KG1 (cell line): ENCODE results near the gene RABAC1.
A peak's percentile ranks its signal among the peaks of the same experiment; 100 is the strongest.
"Not testable (repeated sequence)": the region's sequence is repeated elsewhere in the genome, so short reads cannot be mapped to it uniquely, and the experiment has no call there.

Experiments used
- DNase-seq: peaks from one replicate; lab custom pipeline; 2025; lab: John Stamatoyannopoulos, UW

RABAC1 gene, protein sequence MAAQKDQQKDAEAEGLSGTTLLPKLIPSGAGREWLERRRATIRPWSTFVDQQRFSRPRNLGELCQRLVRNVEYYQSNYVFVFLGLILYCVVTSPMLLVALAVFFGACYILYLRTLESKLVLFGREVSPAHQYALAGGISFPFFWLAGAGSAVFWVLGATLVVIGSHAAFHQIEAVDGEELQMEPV

DNA sequence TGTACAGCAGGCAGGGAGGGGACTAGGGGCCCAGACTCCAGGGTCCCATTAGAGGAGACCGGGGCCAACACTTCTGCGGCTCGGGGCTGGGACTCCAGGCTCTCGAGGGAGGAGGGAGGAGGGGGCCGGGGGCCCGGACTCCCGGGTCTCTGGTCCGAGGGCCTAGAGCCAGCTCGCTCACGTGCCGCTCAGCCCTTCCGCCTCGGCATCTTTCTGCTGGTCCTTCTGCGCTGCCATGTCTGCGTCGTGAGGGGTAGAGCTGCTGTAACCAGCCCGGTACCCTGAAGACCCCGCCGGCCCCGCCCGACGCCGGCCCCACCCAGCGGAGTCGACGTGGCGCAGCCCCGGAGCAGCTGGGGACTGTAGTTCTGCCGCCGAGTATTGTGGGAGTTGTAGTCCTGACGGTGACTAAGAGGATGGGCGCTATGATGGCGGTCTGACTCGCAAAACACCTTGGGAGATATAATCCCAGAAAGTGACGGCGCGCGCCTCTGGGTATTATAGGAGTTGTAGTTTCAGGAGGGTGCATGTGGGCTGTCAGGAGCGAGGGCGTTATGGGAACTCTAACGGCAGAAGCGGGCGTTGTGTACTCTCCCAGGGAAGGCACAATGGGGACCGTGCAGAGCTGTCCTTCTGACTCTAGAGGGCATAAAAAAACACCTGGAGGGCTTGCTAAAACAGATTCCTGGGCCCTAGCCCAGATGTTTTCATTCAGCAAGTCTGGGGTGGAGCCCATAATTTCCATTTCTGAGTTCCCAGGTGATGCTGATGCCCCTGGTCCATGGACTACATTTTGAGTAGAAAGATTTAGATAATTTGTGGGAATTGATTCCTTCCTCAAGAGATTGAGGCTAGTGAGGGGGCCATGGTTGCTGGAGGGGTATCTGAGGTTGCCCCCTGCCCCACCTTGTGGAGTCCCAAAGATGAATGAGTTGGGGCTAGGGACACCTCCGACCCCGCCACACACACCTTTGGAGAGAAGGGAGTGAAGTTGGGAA lies at the start of gene RABAC1:
Gene RABAC1, minus strand, starts transcription at position 266 of the 998 bp plus-strand sequence. Its CDS starts 29 bp downstream, at position 237.
- peak; percentile 71 for DNase-seq

DNA sequence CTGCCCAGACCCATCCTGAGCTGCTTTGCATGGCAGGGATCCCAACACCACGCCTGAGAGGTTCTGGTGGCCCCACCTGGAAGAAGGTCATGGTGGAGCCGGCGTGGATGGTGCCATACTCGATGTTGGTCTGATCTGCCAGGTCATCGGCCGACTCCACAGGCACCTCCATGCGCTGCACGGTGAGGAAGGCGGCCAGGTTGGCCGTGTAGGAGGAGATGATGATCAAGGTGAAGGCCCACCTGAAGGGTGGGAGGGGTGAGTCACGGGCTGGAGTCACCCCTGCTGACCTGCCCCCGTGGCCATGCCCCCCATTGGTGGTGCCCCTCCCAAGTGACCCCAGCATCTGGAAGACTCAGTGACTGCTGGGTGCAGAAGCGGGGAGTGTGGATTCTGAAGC lies 47.4 kb upstream of the RABAC1 start:
- no peak for DNase-seq

DNA sequence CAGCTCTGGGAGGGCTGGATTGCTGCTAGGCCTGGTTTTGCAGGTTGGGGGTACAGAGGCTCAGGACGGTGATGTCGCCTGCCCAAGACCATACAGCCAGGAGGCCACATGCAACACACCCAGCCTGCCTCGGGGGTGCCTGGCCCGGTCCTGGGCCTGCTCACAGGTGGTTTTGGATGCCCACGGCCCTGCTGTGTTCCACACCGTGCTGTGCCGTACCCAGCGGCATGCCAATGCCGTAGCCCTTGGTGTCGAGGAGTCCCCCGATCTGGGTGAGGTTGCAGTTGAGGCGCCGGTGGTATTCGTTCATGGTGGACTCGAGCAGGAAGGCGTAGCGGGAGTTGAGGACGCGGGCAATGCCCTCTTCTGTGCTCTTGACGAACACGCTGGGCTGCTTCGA lies 46.4 kb upstream of the RABAC1 start:
- no peak for DNase-seq

DNA sequence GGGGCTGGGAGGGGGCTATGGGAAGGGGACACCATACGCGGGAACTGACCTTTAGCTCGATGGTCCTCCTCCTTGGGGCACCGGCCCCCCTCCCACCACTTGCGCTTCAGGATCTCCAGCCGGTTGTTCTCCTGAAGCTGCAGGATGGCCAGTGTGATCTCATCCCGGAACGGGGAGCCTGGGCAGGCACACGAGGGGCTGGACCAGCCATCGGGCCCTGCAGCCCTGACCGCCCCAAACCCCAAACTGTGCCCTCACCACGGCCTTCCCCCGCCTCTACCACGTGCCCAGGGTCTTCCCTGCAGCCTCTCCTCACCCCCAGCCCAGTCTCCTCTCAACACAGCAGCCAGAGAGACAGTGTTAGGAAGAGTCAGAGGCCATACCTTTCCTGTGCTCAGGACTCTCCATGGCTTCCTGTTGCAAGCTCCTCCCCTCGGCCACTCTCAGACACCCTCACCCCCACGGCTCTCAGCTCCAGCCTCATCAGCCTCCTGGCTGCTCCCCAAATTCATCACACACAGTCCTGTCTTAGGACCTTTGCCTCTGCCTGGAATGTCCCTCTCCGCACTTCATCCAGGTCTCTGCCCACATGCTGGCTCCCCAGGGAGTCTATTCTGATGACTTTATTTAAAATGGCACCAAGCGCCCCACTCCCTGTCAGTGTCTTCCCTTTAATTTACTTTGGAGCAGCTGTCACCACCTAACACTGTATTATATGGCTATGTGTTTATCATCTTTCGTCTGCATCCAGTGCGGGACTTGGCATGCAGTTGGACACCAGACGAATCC lies 44.6 kb upstream of the RABAC1 start:
- no peak for DNase-seq

DNA sequence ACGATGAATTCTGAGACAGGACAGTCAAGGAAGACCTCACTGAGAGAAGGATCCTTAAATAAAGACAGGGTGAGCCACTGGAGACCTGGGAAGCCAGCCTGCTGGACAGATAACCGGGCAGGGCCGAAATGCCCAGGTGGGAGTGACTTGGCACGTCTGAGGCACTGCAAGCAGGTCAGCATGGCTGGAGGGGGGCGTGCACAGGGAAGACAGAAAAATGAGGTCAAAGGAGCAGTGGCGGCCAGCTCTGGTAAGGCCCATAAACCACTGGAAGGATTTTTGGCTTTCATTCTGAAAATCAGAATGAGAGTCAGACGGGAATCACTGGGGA lies 40.7 kb upstream of the RABAC1 start:
- DNase-seq = no peak

DNA sequence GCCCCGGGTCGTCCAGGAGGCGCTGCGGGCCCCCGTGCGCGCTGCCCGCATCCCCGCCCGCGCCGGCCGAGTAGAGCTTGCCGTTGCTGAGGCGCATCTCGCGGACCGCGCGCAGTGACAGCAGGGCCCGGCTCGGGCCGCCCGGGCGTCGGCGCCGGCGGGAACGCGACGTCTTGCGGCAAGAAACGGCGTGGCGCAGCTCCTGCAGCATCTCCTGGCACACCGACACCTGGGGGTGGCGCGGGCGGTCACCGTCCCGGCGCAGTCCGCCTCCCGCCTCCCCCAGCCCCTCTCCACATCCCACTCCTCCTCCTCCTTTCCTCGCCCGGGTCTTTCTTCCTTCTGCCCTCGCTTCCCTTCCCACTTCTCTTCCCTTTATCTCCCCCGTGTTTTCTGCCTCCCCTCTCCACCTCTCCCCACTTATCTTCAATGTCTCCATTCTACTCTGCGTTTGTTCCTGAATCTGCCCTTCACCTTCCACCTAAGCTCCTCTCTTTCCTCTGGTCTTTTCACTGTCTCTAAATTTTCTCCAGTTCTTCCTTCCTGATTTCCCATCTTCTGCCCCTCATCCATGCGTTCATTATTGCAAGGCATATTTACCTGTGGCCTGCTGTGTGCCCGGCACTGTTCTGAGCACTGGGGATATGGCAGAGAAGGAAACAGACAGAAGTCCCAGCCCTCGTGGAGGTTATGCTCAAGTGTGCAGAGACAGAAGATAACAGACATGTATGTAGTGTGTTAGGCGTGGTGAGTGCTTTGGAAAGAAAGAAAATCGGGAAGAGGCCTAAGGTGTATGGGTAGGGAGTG lies 40.2 kb upstream of the RABAC1 start:
- DNase-seq = no peak

DNA sequence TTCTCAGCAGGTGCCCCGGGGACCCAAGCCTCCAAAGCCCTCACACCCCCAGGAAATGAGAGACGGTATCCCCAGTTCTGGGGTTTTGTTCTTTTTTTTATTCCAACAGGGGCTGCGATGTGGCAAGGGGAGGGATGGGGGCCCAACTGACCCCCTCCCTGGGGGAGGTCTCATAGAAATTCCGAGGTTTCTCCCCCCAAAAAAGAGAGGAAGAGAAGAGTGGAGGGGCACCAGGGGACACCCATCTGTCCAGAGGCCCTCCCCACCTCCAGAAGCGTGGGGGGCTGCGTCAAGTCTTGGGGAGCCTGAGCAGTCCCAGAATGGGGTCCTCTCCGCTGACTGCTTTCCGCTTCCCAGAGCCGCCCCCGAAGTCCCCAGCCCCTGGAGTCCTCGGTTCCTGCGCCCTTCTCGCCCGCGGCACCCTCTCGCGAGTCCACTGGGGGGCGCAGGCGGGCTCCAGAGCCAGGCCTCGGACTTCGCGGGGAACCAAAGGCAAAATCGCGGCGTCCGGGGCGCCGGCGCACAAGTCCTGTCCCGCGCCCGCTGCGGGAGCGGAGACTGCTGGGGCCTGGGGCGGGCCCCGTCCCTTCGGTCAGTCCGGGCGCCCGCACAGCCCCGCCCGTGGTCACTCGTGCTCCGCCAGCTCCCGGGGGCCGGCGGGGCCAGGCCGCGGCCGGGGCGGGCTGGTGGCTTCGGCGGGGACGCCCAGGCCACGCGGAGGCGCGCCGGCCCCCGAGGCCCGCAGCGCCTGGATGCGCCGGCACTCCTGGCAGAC lies 39.3 kb upstream of the RABAC1 start:
- DNase-seq = no peak

DNA sequence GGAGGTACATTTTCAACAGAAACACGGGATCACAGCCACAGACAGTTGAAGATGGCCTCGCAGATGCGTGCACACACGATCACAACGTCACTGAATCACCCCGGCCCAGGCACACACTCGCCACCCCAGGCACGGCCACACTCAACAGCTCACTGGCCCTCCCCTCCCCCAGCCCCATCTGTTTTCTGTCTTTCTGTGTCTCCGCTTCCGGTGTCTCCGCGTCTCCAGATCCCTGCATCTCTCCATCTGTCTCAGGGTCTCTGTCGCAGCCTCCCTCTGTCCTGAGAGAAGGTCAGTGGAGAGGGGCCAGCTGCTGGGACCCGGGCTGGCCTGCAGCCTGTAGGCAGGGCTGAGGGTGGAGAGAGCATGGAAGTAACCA lies 38.7 kb upstream of the RABAC1 start:
- no peak for DNase-seq

DNA sequence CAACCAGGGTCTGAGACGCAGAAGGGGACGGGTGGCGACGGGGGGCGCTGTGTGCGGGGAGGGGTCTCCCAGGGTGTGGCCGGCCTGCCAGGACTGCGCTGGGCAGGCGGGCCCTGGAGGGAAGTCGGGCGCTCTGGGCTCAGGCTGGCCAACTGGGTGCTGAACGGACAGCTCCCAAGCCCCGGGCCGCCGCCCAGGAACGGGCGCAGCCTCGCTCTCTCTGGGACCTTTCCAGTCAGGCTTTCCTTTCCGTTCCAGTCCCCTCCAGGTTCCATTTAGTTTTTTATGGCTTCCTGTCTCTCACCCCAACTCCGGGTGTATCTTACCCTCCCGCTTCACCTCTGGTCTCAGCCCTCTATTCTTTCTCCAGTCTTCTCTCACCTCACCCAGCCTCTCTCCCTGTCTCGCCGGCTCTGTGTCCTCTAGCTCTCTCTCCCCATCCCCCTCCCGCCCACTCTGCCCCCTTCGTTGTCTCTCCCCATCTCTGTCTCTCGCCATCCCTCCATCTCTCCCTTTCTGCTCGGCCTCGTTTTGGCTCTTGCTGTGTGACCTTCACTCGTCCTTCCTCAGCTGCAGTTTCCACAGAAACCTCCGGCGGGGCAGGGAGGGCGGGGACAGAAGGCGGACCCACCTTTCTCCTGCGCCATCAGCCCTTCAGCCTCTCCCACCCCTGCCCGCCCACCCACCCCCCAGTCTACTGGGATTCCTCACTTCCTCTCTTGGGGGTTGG lies 38.2 kb upstream of the RABAC1 start:
- DNase-seq = no peak

DNA sequence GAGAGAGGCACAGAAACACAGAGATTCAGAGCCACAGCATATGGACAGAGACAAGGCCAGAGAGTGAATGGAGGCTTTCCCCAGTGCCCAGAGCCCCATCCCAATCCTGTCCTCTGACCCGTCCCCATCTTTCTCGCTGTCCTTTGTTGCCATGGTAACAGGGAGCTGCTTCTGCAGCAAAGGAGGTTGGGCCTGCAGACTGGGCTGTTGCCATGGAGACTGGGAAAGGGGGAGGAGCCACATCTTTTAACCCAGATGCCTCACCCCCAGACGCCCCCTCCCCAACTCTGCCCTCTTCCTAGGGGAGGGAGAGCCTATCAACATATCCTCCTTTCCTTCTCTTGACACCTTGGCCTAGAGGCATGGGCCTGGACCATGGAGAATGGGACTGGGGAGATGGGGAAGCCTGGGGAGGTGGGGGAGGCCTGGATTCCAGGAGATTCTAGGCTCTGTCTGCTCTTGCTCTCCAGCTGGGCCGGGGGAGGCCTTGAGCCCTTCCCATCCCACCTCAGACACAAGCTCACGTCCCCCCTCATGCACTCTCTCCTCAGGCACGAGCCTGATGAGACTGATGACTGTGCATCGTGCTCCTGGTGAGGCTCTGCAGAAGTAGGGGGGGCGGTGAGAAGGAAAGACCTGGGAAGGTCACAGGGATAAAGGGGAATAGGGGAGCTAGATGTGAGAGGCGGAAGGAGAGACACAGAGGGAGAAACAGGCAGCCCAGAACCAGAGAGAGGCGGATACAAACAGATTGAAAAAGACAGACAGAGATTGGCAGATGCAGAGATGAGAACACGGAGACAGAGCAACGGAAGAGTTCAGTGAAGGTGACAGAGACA lies 37.1 kb upstream of the RABAC1 start:
- no peak for DNase-seq

DNA sequence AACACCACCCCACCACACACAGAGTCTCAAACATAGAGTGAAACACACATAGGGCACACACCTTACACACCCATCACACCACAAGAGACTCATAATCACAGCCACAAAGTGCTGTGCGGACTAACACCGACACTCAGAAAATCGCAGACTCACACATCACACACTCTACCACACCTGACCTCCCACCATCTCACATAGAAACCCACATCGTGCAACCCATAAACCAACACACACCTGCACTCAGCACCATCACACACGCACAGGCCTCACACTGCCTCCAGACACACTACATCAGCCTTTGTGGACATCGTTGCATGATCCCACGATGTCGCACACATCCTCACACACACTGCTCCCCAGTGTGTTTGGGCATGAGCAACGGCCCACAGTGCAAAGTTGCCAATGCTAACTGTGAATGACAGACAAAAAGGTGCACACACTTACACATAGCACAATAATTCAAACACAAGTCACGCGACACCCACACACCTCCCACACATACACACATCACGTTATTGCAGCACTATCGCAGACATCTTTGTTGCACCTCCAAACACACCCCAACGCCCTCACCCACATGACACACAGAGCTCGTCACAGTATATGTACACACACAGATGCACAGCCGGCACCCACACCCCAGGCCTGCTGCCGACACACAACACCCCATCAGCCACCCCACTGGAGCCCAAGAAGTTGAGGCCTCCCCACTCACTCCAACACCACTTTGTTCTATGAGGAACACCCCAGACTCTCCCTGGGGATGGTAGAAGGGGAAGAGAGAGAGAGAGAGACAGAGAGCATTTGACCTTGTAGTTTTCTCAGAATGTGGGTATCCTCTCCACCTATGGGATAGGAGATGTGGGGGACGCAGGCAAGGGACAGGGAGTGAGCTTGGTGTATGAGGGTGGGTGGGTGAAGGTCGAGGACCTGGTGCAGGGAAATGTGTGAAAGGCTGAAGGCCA lies 36.2 kb upstream of the RABAC1 start:
- no peak for DNase-seq

DNA sequence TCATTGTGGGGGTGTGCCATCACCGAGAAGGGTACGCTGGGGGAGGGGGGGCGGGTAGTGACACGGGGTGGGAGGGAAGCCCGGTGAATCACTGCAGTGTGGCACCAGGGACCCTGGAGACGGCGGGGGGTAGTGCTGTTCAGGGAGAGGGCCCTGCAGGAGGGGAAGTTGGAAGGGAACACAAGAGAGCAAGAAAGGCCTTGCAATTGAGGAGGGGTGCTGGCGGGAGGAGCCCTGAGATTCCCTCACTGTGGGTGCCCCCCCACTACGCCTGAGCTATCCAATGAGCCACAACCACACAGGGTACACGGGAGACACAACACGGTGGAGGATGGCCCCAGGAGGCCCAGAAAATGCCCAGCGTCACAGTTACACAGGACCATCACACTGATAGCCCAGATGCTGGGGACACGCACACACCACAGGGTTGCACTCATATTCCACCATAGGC lies 35.4 kb upstream of the RABAC1 start:
- no peak for DNase-seq

DNA sequence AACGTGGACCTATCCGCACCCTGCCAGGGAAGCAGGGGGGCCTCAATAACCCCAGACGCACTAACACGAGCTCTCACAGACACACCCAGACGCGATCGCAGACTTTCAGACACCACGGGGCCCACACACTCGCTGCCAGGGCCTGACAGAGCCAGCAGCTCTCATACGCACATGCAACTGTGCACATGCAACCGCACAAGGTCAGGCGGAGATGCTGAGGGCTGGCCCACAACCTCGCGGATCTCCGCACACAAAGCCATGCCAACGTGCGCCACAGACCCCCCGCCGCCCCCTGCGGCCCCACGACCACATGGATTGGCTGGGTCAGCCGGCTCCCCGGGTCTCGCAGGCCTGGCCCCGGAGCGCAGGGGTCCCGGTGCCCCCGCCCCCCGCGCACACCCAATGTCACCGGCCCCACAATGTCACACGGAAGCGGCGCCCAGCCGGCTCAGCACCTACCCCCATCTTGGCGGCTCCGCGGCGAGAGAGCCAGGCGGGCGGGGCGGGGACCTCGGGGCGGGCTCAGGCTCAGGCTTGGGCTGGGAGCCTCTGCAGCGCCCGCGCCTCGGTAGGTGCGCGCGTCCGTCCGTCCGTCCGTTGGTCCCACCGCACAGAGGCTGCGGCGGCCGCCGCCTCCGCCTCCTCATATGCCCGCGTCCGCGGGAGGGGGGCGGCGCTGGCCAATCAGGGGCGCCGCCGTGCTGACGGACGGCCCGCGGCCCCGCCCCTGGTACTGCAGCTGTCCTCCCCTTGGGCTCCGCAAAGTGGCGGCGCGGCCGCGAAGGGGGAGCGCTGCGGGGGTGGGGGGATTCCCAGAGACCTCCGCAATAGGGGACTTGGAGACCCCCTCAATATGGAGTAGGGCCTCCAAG lies 34.7 kb upstream of the RABAC1 start, which contains the start of gene ATP1A3:
Gene ATP1A3, minus strand, starts transcription at position 619 of the 872 bp plus-strand sequence. Its CDS starts 154 bp downstream, at position 465.
- no peak for DNase-seq

DNA sequence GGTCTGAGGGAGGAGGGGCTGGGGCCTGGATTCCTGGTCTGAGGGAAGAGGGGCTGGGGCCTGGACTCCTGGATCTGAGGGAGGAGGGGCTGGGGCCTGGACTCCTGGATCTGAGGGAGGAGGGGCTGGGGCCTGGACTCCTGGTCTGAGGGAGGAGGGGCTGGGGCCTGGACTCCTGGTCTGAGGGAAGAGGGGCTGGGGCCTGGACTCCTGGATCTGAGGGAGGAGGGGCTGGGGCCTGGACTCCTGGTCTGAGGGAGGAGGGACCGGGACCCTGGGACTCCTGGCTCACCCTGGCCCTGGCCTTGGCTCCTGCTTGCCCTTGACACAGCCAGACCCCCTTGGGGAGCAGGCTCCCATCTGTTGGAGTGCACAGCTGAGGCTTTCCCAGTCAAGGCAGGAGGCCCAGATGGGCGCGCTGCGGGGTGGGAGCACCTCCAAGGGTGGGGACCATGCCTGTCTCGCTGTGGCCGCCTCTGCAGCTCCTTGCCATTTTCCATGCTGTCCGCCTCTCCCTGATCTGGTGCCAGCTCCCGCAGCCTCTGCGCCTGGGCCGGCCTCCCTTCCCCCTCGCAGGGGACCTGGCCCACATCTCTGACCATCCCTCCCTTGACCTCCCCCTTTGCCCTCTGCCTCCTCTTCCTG lies 32.9 kb upstream of the RABAC1 start:
- not testable (repeated sequence) for DNase-seq

DNA sequence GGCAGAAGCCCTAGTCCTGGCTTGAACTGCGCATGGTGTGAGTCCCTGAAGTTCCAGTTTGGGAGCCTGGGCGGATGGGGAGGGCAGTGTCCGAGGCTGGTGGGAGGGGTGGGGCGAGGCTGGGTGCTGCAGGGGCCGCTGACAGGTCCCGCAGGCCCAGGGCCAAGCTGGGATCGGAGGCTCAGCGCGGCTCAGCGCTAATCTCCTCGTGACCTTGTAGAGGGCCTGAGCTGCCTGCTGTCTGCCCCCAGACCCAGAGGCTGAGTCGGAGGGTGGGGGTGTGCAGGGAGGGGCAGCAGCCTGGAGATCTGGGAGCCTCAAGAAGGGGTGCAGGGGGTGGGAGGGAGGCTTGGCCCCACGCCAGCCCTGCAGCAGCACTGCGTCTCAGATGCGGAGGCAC lies 31.9 kb upstream of the RABAC1 start:
- no peak for DNase-seq

DNA sequence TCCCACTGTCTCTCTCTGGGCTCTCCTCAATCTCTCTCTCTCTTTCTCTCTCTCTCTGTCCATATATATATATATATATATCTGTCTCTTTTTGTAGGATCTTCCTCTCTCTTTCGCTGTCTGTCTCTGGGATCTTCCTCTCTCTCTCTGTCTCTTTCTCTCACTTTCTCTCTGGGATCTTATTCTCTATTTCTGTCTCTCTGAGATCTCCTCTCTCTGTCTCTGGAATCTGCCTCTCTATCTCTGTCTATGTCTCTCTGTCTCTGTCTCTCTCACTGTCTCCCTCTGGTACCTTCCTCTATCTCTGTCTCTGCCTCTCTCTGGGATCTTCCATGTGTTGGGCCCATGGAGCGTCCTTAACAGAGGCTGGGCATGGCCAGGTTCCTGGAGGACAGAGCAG lies 31.5 kb upstream of the RABAC1 start:
- DNase-seq = no peak

DNA sequence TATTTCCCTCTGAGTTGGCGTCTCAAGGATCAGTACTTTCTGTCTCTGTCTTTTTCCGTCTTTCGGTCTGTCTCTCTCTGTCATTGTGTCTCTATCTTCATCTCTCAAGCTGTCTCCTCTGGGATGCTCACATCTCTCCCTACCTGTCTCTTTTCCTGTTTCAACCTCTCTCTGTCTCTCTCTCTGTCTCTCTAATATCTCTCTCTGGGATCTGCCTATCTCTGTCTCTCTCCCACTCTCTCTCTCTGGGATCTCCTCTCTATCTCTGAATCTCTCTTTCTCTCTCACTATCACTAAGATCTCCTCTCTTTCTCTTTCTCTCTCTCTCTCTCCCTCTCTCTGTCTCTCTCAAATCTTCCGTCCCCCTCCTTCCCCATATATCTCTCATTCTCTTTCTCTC lies 30.9 kb upstream of the RABAC1 start:
- DNase-seq = no peak
